NCI-H82 treated with DMSO at 0.1 percent for 48 hours (cell line): ENCODE data around the gene AHCYL2.
"Not testable (repeated sequence)": the region's sequence is repeated elsewhere in the genome, so short reads cannot be mapped to it uniquely, and the experiment has no call there.

Experiments
- DNase-seq: peaks from one replicate; lab custom pipeline; 2025; ENCODE audit not compliant: unreplicated experiment; lab: John Stamatoyannopoulos, UW

AHCYL2 gene

DNA sequence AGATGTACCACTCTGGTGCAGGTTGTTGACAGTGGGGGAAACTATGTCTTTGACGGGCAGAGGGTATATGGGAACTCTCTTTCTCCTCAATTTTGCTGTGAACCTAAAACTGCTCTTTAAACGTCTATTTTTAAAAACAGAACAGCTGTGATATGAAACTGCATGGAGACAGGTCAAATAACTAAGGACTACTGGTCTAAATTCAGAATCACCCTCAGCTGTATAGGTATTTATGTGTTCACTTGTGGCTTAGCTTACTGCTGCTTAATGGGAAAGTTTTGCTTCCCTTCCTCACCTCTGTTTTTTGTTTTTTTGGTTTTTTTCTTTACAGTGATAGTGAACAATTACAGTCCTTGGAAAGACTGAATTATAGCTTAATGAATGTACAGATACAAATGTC is 122.5 kb downstream of the AHCYL2 start:
- DNase-seq, result no peak

- DNase-seq, result no peak
These were observed 123.4 kb downstream of the AHCYL2 start for GRCh38 chr7:129348023-129348740.

GRCh38 chr7:129351320-129351719 is 126.5 kb downstream of the AHCYL2 start:
- DNase-seq, result no peak

- not testable (repeated sequence) for DNase-seq
These were observed 128.3 kb downstream of the AHCYL2 start for GRCh38 chr7:129353104-129353503.

GRCh38 chr7:129354428-129355157 is 129.8 kb downstream of the AHCYL2 start:
- DNase-seq, result no peak

GRCh38 chr7:129356176-129356575 is 131.3 kb downstream of the AHCYL2 start:
- DNase-seq, result no peak

- DNase-seq, result no peak
These were observed 134.3 kb downstream of the AHCYL2 start for GRCh38 chr7:129359176-129359575.

DNA sequence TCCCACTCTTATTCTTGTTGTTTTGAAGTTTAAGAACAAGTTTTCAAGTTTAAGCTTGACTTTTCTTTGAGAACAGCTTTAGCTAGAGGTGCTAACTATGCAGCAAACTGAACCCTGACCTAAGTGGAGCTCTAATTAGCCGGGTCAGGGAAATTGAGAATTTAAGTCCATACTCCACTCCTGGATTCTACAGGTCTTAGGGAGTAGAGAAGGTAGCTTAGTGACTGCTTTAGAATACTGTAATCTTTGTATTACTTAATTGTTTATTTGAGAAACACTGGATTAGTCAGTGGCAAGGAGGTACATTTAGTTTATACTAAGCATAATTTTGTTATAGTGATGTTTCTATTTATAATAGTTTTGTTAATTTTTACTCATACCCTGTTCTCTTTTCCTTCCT is 134.8 kb downstream of the AHCYL2 start:
- DNase-seq, result no peak

DNA sequence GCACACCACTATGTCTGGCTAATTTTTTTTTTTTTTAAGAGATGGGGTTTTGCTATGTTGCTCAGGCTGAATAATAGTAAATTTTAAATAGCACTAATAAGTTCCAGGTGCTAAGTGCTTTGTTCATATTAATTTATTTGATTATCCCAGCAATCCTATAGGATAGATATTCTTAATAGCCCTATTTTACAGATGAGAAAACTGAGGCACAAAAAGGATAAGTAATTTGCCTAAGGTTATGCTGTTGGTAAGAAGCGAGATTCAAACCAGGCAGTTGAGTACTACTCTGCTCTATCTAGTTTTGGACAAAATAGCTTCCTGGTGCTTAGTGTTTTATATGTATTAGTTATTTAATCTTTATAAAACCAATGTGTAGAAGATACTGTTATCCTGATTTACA is 136.9 kb downstream of the AHCYL2 start:
- no peak for DNase-seq

- no peak for DNase-seq
These were observed 137.7 kb downstream of the AHCYL2 start for GRCh38 chr7:129362496-129362895.

GRCh38 chr7:129367349-129367699 is 142.5 kb downstream of the AHCYL2 start:
- DNase-seq, result no peak

DNA sequence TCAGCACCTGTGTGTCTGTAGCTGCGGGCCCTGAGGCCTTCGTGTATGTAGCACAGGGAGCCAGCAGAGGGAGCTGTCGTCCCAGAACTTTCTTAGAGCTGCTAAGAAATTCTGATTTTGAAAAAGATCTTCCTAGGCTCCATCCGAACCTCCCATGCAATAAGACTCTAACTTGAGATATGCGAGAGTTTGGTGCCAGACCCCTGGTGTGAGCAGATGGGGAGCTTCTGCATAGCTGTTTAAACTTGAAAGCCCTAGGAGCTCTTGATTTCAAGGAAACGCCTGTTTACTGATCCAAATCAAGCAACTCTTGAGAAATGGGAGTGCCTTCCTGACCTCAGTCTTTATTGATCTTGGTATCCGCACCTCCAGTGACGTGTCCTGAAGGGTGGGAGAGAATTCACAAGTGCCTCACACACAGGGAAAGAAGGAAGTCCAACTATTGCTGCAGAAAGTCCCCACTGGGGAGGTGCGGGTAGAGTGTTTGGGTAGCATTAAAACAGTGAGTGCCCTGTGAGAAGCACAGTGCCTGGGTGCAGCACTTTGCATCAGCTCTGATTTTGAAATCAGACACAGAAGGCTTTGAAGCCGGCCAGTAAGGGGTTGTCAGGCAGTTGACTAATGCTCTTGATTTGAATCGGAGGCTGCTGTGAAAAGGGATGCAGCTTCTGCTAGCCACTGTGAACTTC is 143.0 kb downstream of the AHCYL2 start:
- DNase-seq, result peak; percentile 34

- DNase-seq, result no peak
These were observed 143.7 kb downstream of the AHCYL2 start for GRCh38 chr7:129368389-129368986.

GRCh38 chr7:129369447-129369846 is 144.6 kb downstream of the AHCYL2 start:
- DNase-seq, result not testable (repeated sequence)

DNA sequence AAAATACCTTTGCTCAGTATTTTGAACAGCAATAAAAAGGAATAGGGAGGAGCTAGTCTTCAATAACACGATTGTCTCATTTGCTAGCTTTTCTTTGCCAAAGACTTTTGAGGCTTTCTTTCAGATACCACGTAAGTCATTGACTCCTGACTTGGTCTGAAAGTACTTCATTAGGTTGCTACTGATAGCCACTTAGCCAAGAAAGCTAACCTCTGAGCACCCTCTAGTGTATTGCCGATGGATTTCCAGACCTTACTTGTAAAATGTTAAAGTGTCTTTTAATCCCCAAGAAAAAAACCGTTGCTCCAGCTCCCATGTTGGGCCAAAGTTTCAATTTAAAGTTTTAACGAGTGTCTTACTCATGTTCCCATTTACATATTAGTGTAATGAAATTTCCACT is 146.0 kb downstream of the AHCYL2 start:
- DNase-seq, result no peak

- no peak for DNase-seq
These were observed 146.7 kb downstream of the AHCYL2 start for GRCh38 chr7:129371487-129371886.

- DNase-seq, result no peak
These were observed 149.0 kb downstream of the AHCYL2 start for GRCh38 chr7:129373651-129374428.

DNA sequence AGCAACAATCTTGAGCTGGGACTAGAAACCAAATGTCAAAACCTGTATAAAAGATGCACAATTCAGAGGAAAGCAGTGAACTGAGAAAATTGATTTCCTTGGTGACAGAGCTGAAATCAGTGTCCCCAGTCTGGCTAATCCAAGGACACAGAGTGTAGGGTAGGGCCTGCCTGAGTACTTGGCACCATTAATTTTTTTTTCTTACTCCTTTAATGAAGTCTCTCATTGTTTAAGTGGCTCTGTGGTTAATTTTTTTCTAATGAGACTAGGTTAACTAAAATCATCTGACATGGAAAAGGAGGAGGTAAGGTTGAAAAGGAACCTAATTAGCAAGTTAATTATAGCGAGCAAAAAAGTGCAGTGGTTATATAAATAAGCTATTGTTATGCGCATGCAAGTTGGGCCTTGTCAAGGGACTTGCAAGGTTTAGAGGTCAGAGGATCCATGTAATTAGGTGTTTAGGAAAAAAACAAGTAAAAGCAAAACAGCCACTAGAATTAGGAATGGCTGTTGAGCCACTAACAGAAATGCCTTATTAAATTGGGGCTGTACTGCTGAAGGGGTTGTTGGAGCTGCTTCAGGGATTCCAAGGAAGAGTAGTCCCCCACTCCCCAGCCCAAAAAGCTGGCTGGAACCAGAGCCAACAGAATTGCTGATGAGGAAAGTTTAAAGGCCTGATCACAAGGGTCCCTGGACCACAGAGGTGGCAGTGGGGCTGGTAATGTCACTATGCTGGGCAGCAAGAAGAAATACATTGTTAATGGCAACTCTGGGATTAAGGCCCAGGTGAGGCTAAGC is 150.5 kb downstream of the AHCYL2 start:
- DNase-seq, result no peak

DNA sequence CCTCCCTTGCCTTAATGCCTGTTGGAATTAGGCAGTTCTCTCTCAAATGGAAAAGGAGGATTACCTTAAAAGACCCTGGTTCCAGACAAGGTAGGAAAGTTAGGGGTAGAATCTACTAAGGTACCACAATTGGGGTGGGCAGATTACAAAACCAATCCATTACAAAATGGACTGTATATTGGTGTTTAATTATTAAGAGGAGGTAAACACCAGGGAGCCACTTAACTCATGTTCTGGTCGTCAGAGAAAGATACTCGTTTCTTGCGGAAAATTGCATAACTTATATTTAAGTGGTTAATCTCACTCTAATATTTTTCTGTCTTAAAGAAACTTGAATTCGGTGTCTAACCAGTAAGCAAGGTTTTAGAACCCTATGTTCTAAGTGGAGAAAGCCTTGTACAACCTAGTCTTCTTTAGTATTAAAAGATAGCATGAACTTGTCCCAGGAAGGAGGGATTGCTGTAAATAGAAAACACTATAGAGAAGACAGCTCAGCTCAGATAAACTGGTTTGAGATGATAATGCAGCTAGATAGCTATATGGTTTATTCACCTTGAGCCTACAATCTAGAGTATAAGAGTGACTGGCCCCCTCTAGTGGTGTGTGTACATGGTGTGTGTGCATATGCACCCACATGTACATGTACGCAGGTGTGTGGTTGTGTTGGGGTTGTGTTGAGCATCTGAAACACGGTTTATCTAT is 151.4 kb downstream of the AHCYL2 start:
- peak; percentile 26 for DNase-seq
